Suprapubic skin (tissue), 4 donors: ENCODE measurements around the gene MTR.

Experiments
- EP300 ChIP-seq: sonication (generic); formaldehyde crosslinking; IDR thresholded peaks from one replicate; pipeline ENCODE4 v1.6.1; 2017; ENCODE audit warnings: antibody characterized with exemption
- POLR2A ChIP-seq, 2 donors: fragments of 450-650 bp; IDR thresholded peaks; one replicate each; pipeline ENCODE4 v1.6.1; 2017; ENCODE audit warnings: antibody characterized with exemption in 2 of 2, mild to moderate bottlenecking in 2 of 2, moderate library complexity in 2 of 2
- POLR2AphosphoS5 ChIP-seq, 3 donors: sonication (generic); formaldehyde crosslinking; IDR thresholded peaks; one replicate each; pipeline ENCODE4 v1.6.1; 2017; ENCODE audit warnings: antibody characterized with exemption in 3 of 3
- TF ChIP-seq, protein P1 (sequence below), 2 donors: fragments of 200-600 bp in 1 of 2; fragments of 450-650 bp in 1 of 2; sonication (generic) in 1 of 2; IDR thresholded peaks; one replicate each; pipeline ENCODE4 v1.5.1; 2016 to 2019; ENCODE audit warnings: antibody characterized with exemption in 2 of 2, mild to moderate bottlenecking in 1 of 2, moderate library complexity in 1 of 2

- TF ChIP-seq EP300: no peak
- no peak for TF ChIP-seq POLR2AphosphoS5 (IDR thresholded peaks at IDR 0.05)
- no peak for TF ChIP-seq POLR2A (IDR thresholded peaks at IDR 0.05)
- TF ChIP-seq, protein P1, sequence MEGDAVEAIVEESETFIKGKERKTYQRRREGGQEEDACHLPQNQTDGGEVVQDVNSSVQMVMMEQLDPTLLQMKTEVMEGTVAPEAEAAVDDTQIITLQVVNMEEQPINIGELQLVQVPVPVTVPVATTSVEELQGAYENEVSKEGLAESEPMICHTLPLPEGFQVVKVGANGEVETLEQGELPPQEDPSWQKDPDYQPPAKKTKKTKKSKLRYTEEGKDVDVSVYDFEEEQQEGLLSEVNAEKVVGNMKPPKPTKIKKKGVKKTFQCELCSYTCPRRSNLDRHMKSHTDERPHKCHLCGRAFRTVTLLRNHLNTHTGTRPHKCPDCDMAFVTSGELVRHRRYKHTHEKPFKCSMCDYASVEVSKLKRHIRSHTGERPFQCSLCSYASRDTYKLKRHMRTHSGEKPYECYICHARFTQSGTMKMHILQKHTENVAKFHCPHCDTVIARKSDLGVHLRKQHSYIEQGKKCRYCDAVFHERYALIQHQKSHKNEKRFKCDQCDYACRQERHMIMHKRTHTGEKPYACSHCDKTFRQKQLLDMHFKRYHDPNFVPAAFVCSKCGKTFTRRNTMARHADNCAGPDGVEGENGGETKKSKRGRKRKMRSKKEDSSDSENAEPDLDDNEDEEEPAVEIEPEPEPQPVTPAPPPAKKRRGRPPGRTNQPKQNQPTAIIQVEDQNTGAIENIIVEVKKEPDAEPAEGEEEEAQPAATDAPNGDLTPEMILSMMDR (IDR thresholded peaks at IDR 0.05): no peak
Measured at GRCh38 chr1:236896716-236897115, 101.6 kb downstream of the MTR start.
